Stimulated activated CD4-positive, alpha-beta T cell treated with anti-CD3 and anti-CD28 coated beads, Interleukin-4, amount 100 ng/mL, for 4 hours (primary cell): ENCODE data around the gene CYP2F1.
"Not testable (repeated sequence)": the region's sequence is repeated elsewhere in the genome, so short reads cannot be mapped to it uniquely, and the experiment has no call there.

Experiments
- DNase-seq, 2 experiments: peaks; one replicate each; pipeline ENCODE4 v3.0.0-alpha.2; 2020

CYP2F1 gene

GRCh38 chr19:41114132-41114531, at the start of gene CYP2F1:
Gene CYP2F1 (plus strand): TSS chr19:41114432. CDS start chr19:41116189, 1,757 bp downstream.
- DNase-seq = no peak

GRCh38 chr19:41064974-41065569, 49.2 kb upstream of the CYP2F1 start:
- no peak for DNase-seq

- no peak for DNase-seq
Observed at GRCh38 chr19:41076286-41076685, 37.9 kb upstream of the CYP2F1 start.

- no peak for DNase-seq
Observed at GRCh38 chr19:41083516-41083915, 30.7 kb upstream of the CYP2F1 start.

GRCh38 chr19:41085748-41086415, 28.4 kb upstream of the CYP2F1 start:
- DNase-seq = no peak

- DNase-seq = no peak
Observed at GRCh38 chr19:41088151-41088550, 26.1 kb upstream of the CYP2F1 start, which contains the start of gene CYP2A13. Gene CYP2A13 (plus strand): TSS chr19:41088451. CDS start chr19:41088472, 21 bp downstream.

- no peak for DNase-seq
Observed at GRCh38 chr19:41089959-41090358, 24.3 kb upstream of the CYP2F1 start.

- DNase-seq = no peak
Observed at GRCh38 chr19:41095703-41096102, 18.5 kb upstream of the CYP2F1 start.

- DNase-seq = no peak
Observed at GRCh38 chr19:41096353-41096752, 17.9 kb upstream of the CYP2F1 start.

- no peak for DNase-seq
Observed at GRCh38 chr19:41097302-41097701, 16.9 kb upstream of the CYP2F1 start.

- no peak for DNase-seq
Observed at GRCh38 chr19:41098762-41099161, 15.5 kb upstream of the CYP2F1 start.

- not testable (repeated sequence) for DNase-seq
Observed at GRCh38 chr19:41102210-41102609, 12.0 kb upstream of the CYP2F1 start.

GRCh38 chr19:41106177-41106576, 8.1 kb upstream of the CYP2F1 start:
- DNase-seq = no peak

GRCh38 chr19:41111296-41111695, 2.9 kb upstream of the CYP2F1 start:
- no peak for DNase-seq

GRCh38 chr19:41111750-41112295, 2.4 kb upstream of the CYP2F1 start:
- DNase-seq = no peak

GRCh38 chr19:41112728-41113290, 1.4 kb upstream of the CYP2F1 start:
- no peak for DNase-seq

- no peak for DNase-seq
Observed at GRCh38 chr19:41116261-41116660, 2.0 kb downstream of the CYP2F1 start.

- DNase-seq = peak in 1 of 2 experiments; percentile 45
Observed at GRCh38 chr19:41120929-41121911, 7.0 kb downstream of the CYP2F1 start.

GRCh38 chr19:41122846-41123245, 8.6 kb downstream of the CYP2F1 start:
- not testable (repeated sequence) for DNase-seq

GRCh38 chr19:41123716-41124294, 9.6 kb downstream of the CYP2F1 start:
- no peak for DNase-seq

- peak in 1 of 2 experiments; percentile 34 for DNase-seq
Observed at GRCh38 chr19:41126765-41127203, 12.6 kb downstream of the CYP2F1 start.

GRCh38 chr19:41127362-41127761, 13.1 kb downstream of the CYP2F1 start:
- DNase-seq = not testable (repeated sequence)
